Activated CD4-positive, alpha-beta T cell treated with anti-CD3 and anti-CD28 coated beads for 24 hours (primary cell): Measurements from ENCODE around the gene RNF186.
"Not testable (repeated sequence)": the region's sequence is repeated elsewhere in the genome, so short reads cannot be mapped to it uniquely, and the experiment has no call there.

Source experiments
- DNase-seq, 2 donors: peaks; one replicate each; pipeline ENCODE4 v3.0.0-alpha.2; 2020; ENCODE audit warnings: low read depth in 2 of 2

RNF186 gene

GRCh38 chr1:19814681-19815503 lies at the start of gene RNF186:
Gene RNF186, minus strand, starts transcription at chr1:19815283. Its CDS starts 182 bp downstream, at chr1:19815101.
- DNase-seq: no peak

GRCh38 chr1:19864570-19865160 lies 49.6 kb upstream of the RNF186 start:
- DNase-seq: no peak

- DNase-seq: no peak
Observed at GRCh38 chr1:19862944-19863343, 47.9 kb upstream of the RNF186 start.

- DNase-seq: no peak
Observed at GRCh38 chr1:19861842-19862530, 46.9 kb upstream of the RNF186 start.

- DNase-seq: no peak
Observed at GRCh38 chr1:19861034-19861433, 46.0 kb upstream of the RNF186 start.

- DNase-seq: no peak
Observed at GRCh38 chr1:19860418-19860817, 45.3 kb upstream of the RNF186 start.

GRCh38 chr1:19859876-19860275 lies 44.8 kb upstream of the RNF186 start:
- DNase-seq: no peak

- no peak for DNase-seq
Observed at GRCh38 chr1:19858893-19859292, 43.8 kb upstream of the RNF186 start.

GRCh38 chr1:19854866-19855265 lies 39.8 kb upstream of the RNF186 start:
- DNase-seq: no peak

- no peak for DNase-seq
Observed at GRCh38 chr1:19852036-19852435, 37.0 kb upstream of the RNF186 start.

- no peak for DNase-seq
Observed at GRCh38 chr1:19850214-19850613, 35.1 kb upstream of the RNF186 start.

- not testable (repeated sequence) for DNase-seq
Observed at GRCh38 chr1:19849307-19849706, 34.2 kb upstream of the RNF186 start.

GRCh38 chr1:19847334-19847733 lies 32.3 kb upstream of the RNF186 start:
- DNase-seq: not testable (repeated sequence)

- no peak for DNase-seq
Observed at GRCh38 chr1:19846338-19846737, 31.3 kb upstream of the RNF186 start.

GRCh38 chr1:19845555-19845954 lies 30.5 kb upstream of the RNF186 start:
- no peak for DNase-seq

- no peak for DNase-seq
Observed at GRCh38 chr1:19844731-19845495, 29.8 kb upstream of the RNF186 start.

- no peak for DNase-seq
Observed at GRCh38 chr1:19840228-19840627, 25.1 kb upstream of the RNF186 start.

- DNase-seq: no peak
Observed at GRCh38 chr1:19837866-19838265, 22.8 kb upstream of the RNF186 start.

- no peak for DNase-seq
Observed at GRCh38 chr1:19835578-19835977, 20.5 kb upstream of the RNF186 start.

- DNase-seq: no peak
Observed at GRCh38 chr1:19831441-19831840, 16.4 kb upstream of the RNF186 start.

GRCh38 chr1:19828546-19828945 lies 13.5 kb upstream of the RNF186 start:
- no peak for DNase-seq

- DNase-seq: no peak
Observed at GRCh38 chr1:19825298-19825697, 10.2 kb upstream of the RNF186 start.
